Measurements from ENCODE around the gene LLGL2. TPM values are rescaled to one million over a fixed set of nuclear protein-coding genes. Genes with fewer than 3 reads are reported as not detected.

Gene LLGL2
- polyA plus RNA-seq, 2 donors, result 71.6 to 139 TPM

- 36 to 50% methylated on average over 13 of the region's 13 CpGs for WGBS, 2 donors
- H3K9me3 ChIP-seq (ENCODE audit: control insufficient read depth in 2 of 2, insufficient read depth in 1 of 2, low read depth in 1 of 2, low read length in 1 of 2), result no peaks in the 10 kb centered on the region
- H3K4me3 ChIP-seq (ENCODE audit: low read depth in 1 of 2, low read length in 2 of 2), result peak overlapping the region; percentile 67 to 69
- H3K4me1 ChIP-seq (ENCODE audit: control insufficient read depth in 2 of 2, insufficient read depth in 2 of 2, low read length in 1 of 2), result peaks cover 4 to 5% of the 10 kb centered on the region in 2 donors
- peak overlapping the region; percentile 86 to 89 for H3K27ac ChIP-seq (ENCODE audit: low read depth in 2 of 2, low read length in 1 of 2)
- H3K27me3 ChIP-seq (ENCODE audit: control insufficient read depth in 1 of 2, insufficient read depth in 2 of 2, low read length in 2 of 2), result no peaks in the 10 kb centered on the region
- peaks cover 0 to 10% of the 10 kb centered on the region in 2 donors for H3K36me3 ChIP-seq (ENCODE audit: control insufficient read depth in 2 of 2, insufficient read depth in 2 of 2, low read length in 1 of 2)
Observed at GRCh38 chr17:75526555-75527270, 1.2 kb downstream of the LLGL2 start.

GRCh38 chr17:75530837-75531720 lies 5.6 kb downstream of the LLGL2 start:
- Histone ChIP-seq H3K27me3 (ENCODE audit: control insufficient read depth in 1 of 2, insufficient read depth in 2 of 2, low read length in 2 of 2) (no peaks in the 10 kb centered on the region), H3K4me1 (ENCODE audit: control insufficient read depth in 2 of 2, insufficient read depth in 2 of 2, low read length in 1 of 2) (peaks cover 3 to 6% of the 10 kb centered on the region in 2 donors), H3K36me3 (ENCODE audit: control insufficient read depth in 2 of 2, insufficient read depth in 2 of 2, low read length in 1 of 2) (peaks cover 0 to 12% of the 10 kb centered on the region in 2 donors), H3K4me3 (ENCODE audit: low read depth in 1 of 2, low read length in 2 of 2) (no peak overlapping the region), H3K27ac (ENCODE audit: low read depth in 2 of 2, low read length in 1 of 2) (peak overlapping the region; percentile 35 to 45), H3K9me3 (ENCODE audit: control insufficient read depth in 2 of 2, insufficient read depth in 1 of 2, low read depth in 1 of 2, low read length in 1 of 2) (no peaks in the 10 kb centered on the region)
- WGBS, 2 donors, result 75 to 87% methylated on average over 19 of the region's 19 CpGs

- H3K27me3 ChIP-seq (ENCODE audit: control insufficient read depth in 1 of 2, insufficient read depth in 2 of 2, low read length in 2 of 2), result no peaks in the 10 kb centered on the region
- H3K9me3 ChIP-seq (ENCODE audit: control insufficient read depth in 2 of 2, insufficient read depth in 1 of 2, low read depth in 1 of 2, low read length in 1 of 2), result no peaks in the 10 kb centered on the region
- 58 to 83% methylated on average over 7 of the region's 7 CpGs for WGBS, 2 donors
- H3K4me3 ChIP-seq (ENCODE audit: low read depth in 1 of 2, low read length in 2 of 2), result no peak overlapping the region
- H3K36me3 ChIP-seq (ENCODE audit: control insufficient read depth in 2 of 2, insufficient read depth in 2 of 2, low read length in 1 of 2), result peaks cover 0 to 12% of the 10 kb centered on the region in 2 donors
- H3K4me1 ChIP-seq (ENCODE audit: control insufficient read depth in 2 of 2, insufficient read depth in 2 of 2, low read length in 1 of 2), result peaks cover 0 to 6% of the 10 kb centered on the region in 2 donors
- H3K27ac ChIP-seq (ENCODE audit: low read depth in 2 of 2, low read length in 1 of 2), result peak overlapping the region; percentile 35 to 45
Observed at GRCh38 chr17:75531721-75532072, 6.2 kb downstream of the LLGL2 start.

GRCh38 chr17:75535119-75535537 lies 9.6 kb downstream of the LLGL2 start:
- no peak overlapping the region for H3K27ac ChIP-seq (ENCODE audit: low read depth in 2 of 2, low read length in 1 of 2)
- no peak overlapping the region for H3K4me3 ChIP-seq (ENCODE audit: low read depth in 1 of 2, low read length in 2 of 2)
- H3K9me3 ChIP-seq (ENCODE audit: control insufficient read depth in 2 of 2, insufficient read depth in 1 of 2, low read depth in 1 of 2, low read length in 1 of 2), result no peaks in the 10 kb centered on the region
- peaks cover 2 to 7% of the 10 kb centered on the region in 2 donors for H3K4me1 ChIP-seq (ENCODE audit: control insufficient read depth in 2 of 2, insufficient read depth in 2 of 2, low read length in 1 of 2)
- peaks cover 0 to 19% of the 10 kb centered on the region in 2 donors for H3K36me3 ChIP-seq (ENCODE audit: control insufficient read depth in 2 of 2, insufficient read depth in 2 of 2, low read length in 1 of 2)
- no peaks in the 10 kb centered on the region for H3K27me3 ChIP-seq (ENCODE audit: control insufficient read depth in 1 of 2, insufficient read depth in 2 of 2, low read length in 2 of 2)
- WGBS, 2 donors, result 54 to 72% methylated on average over 15 of the region's 15 CpGs

- WGBS, 2 donors, result 90 to 93% methylated on average over 8 of the region's 8 CpGs
- no peaks in the 10 kb centered on the region for H3K9me3 ChIP-seq (ENCODE audit: control insufficient read depth in 2 of 2, insufficient read depth in 1 of 2, low read depth in 1 of 2, low read length in 1 of 2)
- H3K27ac ChIP-seq (ENCODE audit: low read depth in 2 of 2, low read length in 1 of 2), result no peak overlapping the region
- peaks cover 2 to 12% of the 10 kb centered on the region in 2 donors for H3K4me1 ChIP-seq (ENCODE audit: control insufficient read depth in 2 of 2, insufficient read depth in 2 of 2, low read length in 1 of 2)
- H3K4me3 ChIP-seq (ENCODE audit: low read depth in 1 of 2, low read length in 2 of 2), result no peak overlapping the region
- no peaks in the 10 kb centered on the region for H3K27me3 ChIP-seq (ENCODE audit: control insufficient read depth in 1 of 2, insufficient read depth in 2 of 2, low read length in 2 of 2)
- H3K36me3 ChIP-seq (ENCODE audit: control insufficient read depth in 2 of 2, insufficient read depth in 2 of 2, low read length in 1 of 2), result peaks cover 0 to 24% of the 10 kb centered on the region in 2 donors
Observed at GRCh38 chr17:75535871-75536270, 10.4 kb downstream of the LLGL2 start.

GRCh38 chr17:75536366-75536765 lies 10.9 kb downstream of the LLGL2 start:
- Histone ChIP-seq H3K4me3 (ENCODE audit: low read depth in 1 of 2, low read length in 2 of 2) (no peak overlapping the region), H3K4me1 (ENCODE audit: control insufficient read depth in 2 of 2, insufficient read depth in 2 of 2, low read length in 1 of 2) (peaks cover 2 to 9% of the 10 kb centered on the region in 2 donors), H3K36me3 (ENCODE audit: control insufficient read depth in 2 of 2, insufficient read depth in 2 of 2, low read length in 1 of 2) (peaks cover 0 to 22% of the 10 kb centered on the region in 2 donors), H3K27me3 (ENCODE audit: control insufficient read depth in 1 of 2, insufficient read depth in 2 of 2, low read length in 2 of 2) (no peaks in the 10 kb centered on the region), H3K27ac (ENCODE audit: low read depth in 2 of 2, low read length in 1 of 2) (no peak overlapping the region), H3K9me3 (ENCODE audit: control insufficient read depth in 2 of 2, insufficient read depth in 1 of 2, low read depth in 1 of 2, low read length in 1 of 2) (no peaks in the 10 kb centered on the region)
- WGBS, 2 donors, result 78 to 80% methylated on average over 10 of the region's 10 CpGs

GRCh38 chr17:75539967-75540729 lies 14.7 kb downstream of the LLGL2 start:
- WGBS, 2 donors, result 62 to 68% methylated on average over 13 of the region's 13 CpGs
- no peak overlapping the region for H3K4me3 ChIP-seq (ENCODE audit: low read depth in 1 of 2, low read length in 2 of 2)
- no peaks in the 10 kb centered on the region for H3K27me3 ChIP-seq (ENCODE audit: control insufficient read depth in 1 of 2, insufficient read depth in 2 of 2, low read length in 2 of 2)
- H3K9me3 ChIP-seq (ENCODE audit: control insufficient read depth in 2 of 2, insufficient read depth in 1 of 2, low read depth in 1 of 2, low read length in 1 of 2), result no peaks in the 10 kb centered on the region
- H3K27ac ChIP-seq (ENCODE audit: low read depth in 2 of 2, low read length in 1 of 2), result no peak overlapping the region
- peaks cover 2 to 7% of the 10 kb centered on the region in 2 donors for H3K4me1 ChIP-seq (ENCODE audit: control insufficient read depth in 2 of 2, insufficient read depth in 2 of 2, low read length in 1 of 2)
- H3K36me3 ChIP-seq (ENCODE audit: control insufficient read depth in 2 of 2, insufficient read depth in 2 of 2, low read length in 1 of 2), result peaks cover 0 to 18% of the 10 kb centered on the region in 2 donors

GRCh38 chr17:75540923-75541503 lies 15.5 kb downstream of the LLGL2 start:
- H3K4me3 ChIP-seq (ENCODE audit: low read depth in 1 of 2, low read length in 2 of 2), result no peak overlapping the region
- 59 to 68% methylated on average over 4 of the region's 4 CpGs for WGBS, 2 donors
- peaks cover 0 to 18% of the 10 kb centered on the region in 2 donors for H3K36me3 ChIP-seq (ENCODE audit: control insufficient read depth in 2 of 2, insufficient read depth in 2 of 2, low read length in 1 of 2)
- H3K4me1 ChIP-seq (ENCODE audit: control insufficient read depth in 2 of 2, insufficient read depth in 2 of 2, low read length in 1 of 2), result peaks cover 2 to 7% of the 10 kb centered on the region in 2 donors
- no peaks in the 10 kb centered on the region for H3K9me3 ChIP-seq (ENCODE audit: control insufficient read depth in 2 of 2, insufficient read depth in 1 of 2, low read depth in 1 of 2, low read length in 1 of 2)
- H3K27ac ChIP-seq (ENCODE audit: low read depth in 2 of 2, low read length in 1 of 2), result no peak overlapping the region
- no peaks in the 10 kb centered on the region for H3K27me3 ChIP-seq (ENCODE audit: control insufficient read depth in 1 of 2, insufficient read depth in 2 of 2, low read length in 2 of 2)

- no peaks in the 10 kb centered on the region for H3K9me3 ChIP-seq (ENCODE audit: control insufficient read depth in 2 of 2, insufficient read depth in 1 of 2, low read depth in 1 of 2, low read length in 1 of 2)
- 82 to 90% methylated on average over 8 of the region's 8 CpGs for WGBS, 2 donors
- no peak overlapping the region for H3K27ac ChIP-seq (ENCODE audit: low read depth in 2 of 2, low read length in 1 of 2)
- H3K4me3 ChIP-seq (ENCODE audit: low read depth in 1 of 2, low read length in 2 of 2), result no peak overlapping the region
- H3K4me1 ChIP-seq (ENCODE audit: control insufficient read depth in 2 of 2, insufficient read depth in 2 of 2, low read length in 1 of 2), result peaks cover 2 to 16% of the 10 kb centered on the region in 2 donors
- no peaks in the 10 kb centered on the region for H3K27me3 ChIP-seq (ENCODE audit: control insufficient read depth in 1 of 2, insufficient read depth in 2 of 2, low read length in 2 of 2)
- H3K36me3 ChIP-seq (ENCODE audit: control insufficient read depth in 2 of 2, insufficient read depth in 2 of 2, low read length in 1 of 2), result peaks cover 0 to 18% of the 10 kb centered on the region in 2 donors
Observed at GRCh38 chr17:75542229-75542628, 16.7 kb downstream of the LLGL2 start.
